KMS-11 (cell line): Measurements from ENCODE around the gene TTC39C.

Source experiments
- H2AFZ ChIP-seq: fragments of 200-600 bp; sonication (generic); 2 replicates; pipeline ENCODE4 v1.6.1; 2016; ENCODE audit warnings: antibody characterized with exemption, mixed run types, low read depth
- H3K27ac ChIP-seq: fragments of 200-600 bp; sonication (generic); 2 replicates; pipeline ENCODE4 v1.6.1; 2016; ENCODE audit warnings: mild to moderate bottlenecking, mixed run types
- H3K27me3 ChIP-seq: fragments of 200-600 bp; sonication (generic); 2 replicates; pipeline ENCODE4 v1.6.1; 2017; ENCODE audit warnings: mild to moderate bottlenecking, low read depth, mixed run types, moderate library complexity; ENCODE audit not compliant: insufficient read depth
- H3K36me3 ChIP-seq: fragments of 200-600 bp; sonication (generic); 2 replicates; pipeline ENCODE4 v1.6.1; 2017; ENCODE audit warnings: mild to moderate bottlenecking, mixed run types; ENCODE audit not compliant: insufficient read depth
- H3K4me1 ChIP-seq: fragments of 200-600 bp; sonication (generic); 2 replicates; pipeline ENCODE4 v1.6.1; 2016; ENCODE audit warnings: mild to moderate bottlenecking, low read depth, mixed run types; ENCODE audit not compliant: poor library complexity, severe bottlenecking
- H3K4me2 ChIP-seq: fragments of 200-600 bp; sonication (generic); 2 replicates; pipeline ENCODE4 v1.7.0; 2016; ENCODE audit warnings: mild to moderate bottlenecking, mixed run types
- H3K4me3 ChIP-seq: fragments of 200-600 bp; sonication (generic); IDR thresholded peaks from 2 replicates; pipeline ENCODE4 v1.6.1; 2017; ENCODE audit warnings: low read depth, low read length, mixed read lengths; ENCODE audit not compliant: insufficient read depth
- H3K79me2 ChIP-seq: fragments of 200-600 bp; sonication (generic); 2 replicates; pipeline ENCODE4 v1.6.1; 2016; ENCODE audit warnings: low read depth, mixed run types; ENCODE audit not compliant: insufficient read depth
- H3K9ac ChIP-seq: fragments of 200-600 bp; sonication (generic); 2 replicates; pipeline ENCODE4 v1.6.1; 2016; ENCODE audit warnings: mild to moderate bottlenecking, mixed run types
- H4K20me1 ChIP-seq: fragments of 200-600 bp; sonication (generic); 2 replicates; pipeline ENCODE4 v1.6.1; 2016; ENCODE audit warnings: mild to moderate bottlenecking, mixed run types; ENCODE audit not compliant: insufficient read depth
- TF ChIP-seq, protein P1 (sequence below): fragments of 200-600 bp; sonication (generic); conservative IDR thresholded peaks from 2 replicates; pipeline ENCODE4 v1.6.1; 2017; ENCODE audit warnings: low read depth, mild to moderate bottlenecking, antibody characterized with exemption, low read length, moderate library complexity, mixed read lengths

Gene TTC39C

DNA sequence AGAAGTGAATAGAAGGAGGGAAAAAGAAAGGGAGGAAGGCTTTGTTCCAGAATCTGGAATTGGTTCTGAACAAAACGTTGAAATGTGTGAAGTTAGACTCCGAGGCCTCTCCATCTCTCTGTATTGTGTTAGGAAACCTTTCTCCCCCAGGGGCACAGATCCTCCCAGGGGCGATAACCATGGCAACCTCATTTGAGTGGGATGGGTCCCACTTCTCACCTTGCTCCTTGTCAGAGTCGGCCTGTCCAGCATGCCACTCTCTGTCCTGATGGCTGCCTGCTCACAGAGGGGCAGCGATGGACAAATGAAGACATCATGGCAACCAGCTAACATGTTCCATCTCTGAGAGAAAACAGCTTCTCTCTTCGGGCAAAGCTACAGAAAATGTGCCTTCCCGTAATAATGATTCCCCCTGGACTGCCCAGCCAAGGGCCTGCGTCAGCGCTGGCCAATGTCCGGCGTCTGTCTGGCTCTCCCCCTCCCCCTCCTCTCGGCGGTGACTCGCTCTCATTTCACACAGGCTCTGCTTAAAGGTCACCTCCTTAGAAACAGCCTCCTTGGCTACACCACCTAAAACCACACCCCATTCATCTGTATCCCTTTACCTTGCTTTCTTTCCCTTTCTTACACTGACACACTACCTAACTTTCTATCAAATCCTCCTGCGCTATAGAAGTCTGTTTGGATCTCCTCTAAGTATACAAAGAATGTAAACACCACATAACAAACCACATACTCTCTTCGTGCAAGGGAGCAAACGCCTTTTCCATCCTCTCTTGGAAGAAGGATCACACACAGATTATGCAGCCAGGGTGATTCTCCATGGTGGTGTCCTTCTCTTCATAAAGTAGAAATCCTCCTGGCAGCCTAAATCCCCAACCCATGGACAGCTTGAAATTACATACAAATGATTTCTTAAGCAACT, 32.1 kb upstream of the TTC39C start:
- H3K4me3 ChIP-seq, result no peak overlapping the region
- H3K9ac ChIP-seq, result no peak overlapping the region
- no peaks in the 10 kb centered on the region for H3K4me1 ChIP-seq
- H3K27ac ChIP-seq, result no peak overlapping the region
- no peaks in the 10 kb centered on the region for H4K20me1 ChIP-seq
- TF ChIP-seq, protein P1, sequence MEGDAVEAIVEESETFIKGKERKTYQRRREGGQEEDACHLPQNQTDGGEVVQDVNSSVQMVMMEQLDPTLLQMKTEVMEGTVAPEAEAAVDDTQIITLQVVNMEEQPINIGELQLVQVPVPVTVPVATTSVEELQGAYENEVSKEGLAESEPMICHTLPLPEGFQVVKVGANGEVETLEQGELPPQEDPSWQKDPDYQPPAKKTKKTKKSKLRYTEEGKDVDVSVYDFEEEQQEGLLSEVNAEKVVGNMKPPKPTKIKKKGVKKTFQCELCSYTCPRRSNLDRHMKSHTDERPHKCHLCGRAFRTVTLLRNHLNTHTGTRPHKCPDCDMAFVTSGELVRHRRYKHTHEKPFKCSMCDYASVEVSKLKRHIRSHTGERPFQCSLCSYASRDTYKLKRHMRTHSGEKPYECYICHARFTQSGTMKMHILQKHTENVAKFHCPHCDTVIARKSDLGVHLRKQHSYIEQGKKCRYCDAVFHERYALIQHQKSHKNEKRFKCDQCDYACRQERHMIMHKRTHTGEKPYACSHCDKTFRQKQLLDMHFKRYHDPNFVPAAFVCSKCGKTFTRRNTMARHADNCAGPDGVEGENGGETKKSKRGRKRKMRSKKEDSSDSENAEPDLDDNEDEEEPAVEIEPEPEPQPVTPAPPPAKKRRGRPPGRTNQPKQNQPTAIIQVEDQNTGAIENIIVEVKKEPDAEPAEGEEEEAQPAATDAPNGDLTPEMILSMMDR, result no peak
- H3K79me2 ChIP-seq, result no peaks in the 10 kb centered on the region
- H3K4me2 ChIP-seq, result no peak overlapping the region
- no peak overlapping the region for H2AFZ ChIP-seq
- H3K36me3 ChIP-seq, result no peaks in the 10 kb centered on the region
- H3K27me3 ChIP-seq, result no peaks in the 10 kb centered on the region

DNA sequence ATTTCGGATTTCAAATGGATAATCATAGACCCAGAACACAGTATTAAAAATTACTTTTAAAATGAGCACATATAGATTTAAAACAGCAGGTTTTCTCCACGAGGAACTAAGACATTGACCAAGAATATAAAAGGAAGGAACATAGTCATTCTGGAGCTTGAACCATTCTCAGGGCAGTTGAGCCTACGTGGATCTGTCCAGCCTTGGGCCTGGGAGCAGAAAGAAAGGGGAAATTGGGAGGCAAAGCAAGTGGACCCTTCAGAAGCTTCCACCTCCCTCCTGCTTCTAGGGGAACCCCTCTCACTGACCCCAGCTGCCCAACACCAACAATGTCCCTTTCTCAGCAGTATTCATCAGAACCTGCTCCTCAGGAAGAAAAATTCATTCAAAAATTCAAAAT, 31.4 kb upstream of the TTC39C start:
- Histone ChIP-seq H3K4me3 (no peak overlapping the region), H3K27ac (no peak overlapping the region), H3K4me2 (no peak overlapping the region), H4K20me1 (no peaks in the 10 kb centered on the region), H3K4me1 (no peaks in the 10 kb centered on the region), H2AFZ (no peak overlapping the region), H3K27me3 (no peaks in the 10 kb centered on the region), H3K79me2 (no peaks in the 10 kb centered on the region), H3K9ac (no peak overlapping the region), H3K36me3 (no peaks in the 10 kb centered on the region)
- TF ChIP-seq, protein P1, result no peak

DNA sequence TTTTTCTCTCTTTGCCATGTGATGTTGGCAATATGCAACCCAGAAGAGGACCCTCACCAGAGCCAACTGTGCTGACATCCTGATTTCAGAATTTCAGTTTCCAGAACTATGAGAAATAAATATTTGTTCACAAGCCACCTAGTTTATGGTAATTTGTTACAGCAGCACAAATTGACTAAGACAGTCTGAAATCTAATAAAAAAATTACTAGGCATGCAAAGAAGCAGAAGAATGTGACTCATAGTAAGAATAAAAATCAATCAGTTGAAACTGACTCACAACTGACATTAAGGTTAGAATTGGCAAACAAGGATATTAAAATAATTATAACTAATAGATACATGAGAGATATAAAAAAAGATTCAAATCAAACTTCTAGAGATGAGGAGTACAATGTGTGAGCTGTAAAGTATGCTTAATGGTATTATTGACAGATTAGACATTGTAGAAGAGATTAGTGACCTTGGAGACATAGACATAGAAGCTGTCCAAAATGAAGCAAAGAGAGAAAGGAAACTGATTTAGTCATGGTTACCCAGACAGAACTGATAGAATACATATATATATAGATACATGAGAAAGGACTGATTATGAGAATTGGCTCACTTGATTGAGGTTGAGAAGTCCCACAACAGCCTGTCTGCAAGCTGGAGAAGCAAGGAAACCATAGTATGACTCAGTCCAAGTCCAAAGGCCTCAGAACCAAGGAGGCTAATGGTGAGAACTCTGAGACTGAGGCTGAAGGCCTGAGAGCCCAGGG, 27.8 kb upstream of the TTC39C start:
- Histone ChIP-seq H4K20me1 (no peaks in the 10 kb centered on the region), H3K27me3 (no peaks in the 10 kb centered on the region), H3K79me2 (no peaks in the 10 kb centered on the region), H3K4me2 (no peak overlapping the region), H2AFZ (no peak overlapping the region), H3K9ac (no peak overlapping the region), H3K4me3 (no peak overlapping the region), H3K27ac (no peak overlapping the region), H3K4me1 (no peaks in the 10 kb centered on the region), H3K36me3 (no peaks in the 10 kb centered on the region)
- TF ChIP-seq, protein P1, result no peak

DNA sequence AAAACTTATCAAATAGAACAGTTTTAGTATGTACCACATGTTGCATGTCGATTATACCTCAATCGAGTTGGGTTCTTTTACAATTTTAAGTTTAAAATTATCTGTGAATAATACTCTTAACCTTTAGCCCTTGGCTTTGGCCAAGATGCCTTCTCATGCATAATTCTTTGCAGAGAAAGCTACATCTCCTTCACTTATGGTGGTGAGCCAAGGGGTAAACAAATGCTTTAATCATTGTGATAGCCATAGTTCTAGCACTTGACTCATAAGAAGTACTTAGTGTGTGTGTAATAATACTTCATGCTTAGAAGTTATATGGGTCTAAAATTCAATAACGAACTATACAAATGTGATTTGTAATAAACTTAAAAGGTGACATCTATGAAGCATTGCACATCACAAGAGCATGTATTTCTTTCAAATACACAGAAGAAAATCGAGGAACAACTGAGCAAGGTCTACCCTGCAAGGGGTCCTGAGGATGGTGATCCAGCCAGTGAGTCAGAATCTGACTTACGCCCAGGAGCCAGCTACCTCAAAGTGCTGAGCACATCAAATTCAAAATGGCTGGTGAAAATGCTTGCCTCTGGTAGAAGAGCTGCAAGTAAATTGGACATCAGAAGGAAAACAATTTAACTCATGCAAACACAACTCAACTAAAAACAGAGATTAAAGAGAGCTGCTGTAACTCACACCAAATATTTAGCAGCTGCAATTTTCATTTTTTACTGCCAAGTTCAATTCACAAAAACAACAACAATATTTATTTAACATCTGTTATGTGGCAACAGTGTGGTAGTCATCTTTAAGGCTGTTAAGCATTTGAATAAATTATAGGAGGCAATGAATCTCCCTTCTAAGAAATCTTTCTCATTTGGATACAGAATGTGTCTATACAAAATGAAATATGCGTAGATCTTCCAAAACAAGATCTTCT, 23.8 kb upstream of the TTC39C start:
- Histone ChIP-seq H3K4me3 (no peak overlapping the region), H3K9ac (no peak overlapping the region), H3K27me3 (no peaks in the 10 kb centered on the region), H3K27ac (no peak overlapping the region), H3K36me3 (no peaks in the 10 kb centered on the region), H3K4me2 (no peak overlapping the region), H4K20me1 (no peaks in the 10 kb centered on the region), H2AFZ (no peak overlapping the region), H3K4me1 (peaks cover 9% of the 10 kb centered on the region), H3K79me2 (no peaks in the 10 kb centered on the region)
- TF ChIP-seq, protein P1, result no peak
